HEK293T (cell line): ENCODE data around the gene GPC4.

Source experiments
- BHLHE40 ChIP-seq: fragments of 450-650 bp; IDR thresholded peaks from 2 replicates; pipeline ENCODE4 v1.6.1; 2016; ENCODE audit warnings: mild to moderate bottlenecking, moderate library complexity, borderline replicate concordance
- ELF4 ChIP-seq: fragments of 450-650 bp; IDR thresholded peaks from 2 replicates; pipeline ENCODE4 v1.6.1; 2017; ENCODE audit warnings: antibody characterized with exemption
- FOXA1 ChIP-seq: fragments of 450-650 bp; IDR thresholded peaks from 2 replicates; pipeline ENCODE4 v1.6.1; 2016; ENCODE audit warnings: mild to moderate bottlenecking
- FOXM1 ChIP-seq: fragments of 450-650 bp; IDR thresholded peaks from 2 replicates; pipeline ENCODE4 v1.6.1; 2017; ENCODE audit warnings: mild to moderate bottlenecking, borderline replicate concordance
- PKNOX1 ChIP-seq: fragments of 450-650 bp; IDR thresholded peaks from 2 replicates; pipeline ENCODE4 v1.6.1; 2016
- SP1 ChIP-seq: fragments of 450-650 bp; IDR thresholded peaks from 2 replicates; pipeline ENCODE4 v1.6.1; 2017
- SUZ12 ChIP-seq: fragments of 450-650 bp; IDR thresholded peaks from 2 replicates; pipeline ENCODE4 v1.6.1; 2016; ENCODE audit warnings: mild to moderate bottlenecking
- TARDBP ChIP-seq: fragments of 450-650 bp; IDR thresholded peaks from 2 replicates; pipeline ENCODE4 v1.6.1; 2016
- ZNF384 ChIP-seq: fragments of 450-650 bp; IDR thresholded peaks from 2 replicates; pipeline ENCODE4 v1.6.1; 2016

- TF ChIP-seq SP1, result no peak
- TF ChIP-seq SUZ12, result no peak
- no peak for TF ChIP-seq BHLHE40
- no peak for TF ChIP-seq PKNOX1
- TF ChIP-seq TARDBP, result no peak
- no peak for TF ChIP-seq ZNF384
- TF ChIP-seq ELF4, result no peak
- no peak for TF ChIP-seq FOXM1
- TF ChIP-seq FOXA1, result no peak
These were observed 24.2 kb downstream of the GPC4 start for GRCh38 chrX:133391111-133391510.
